HFF-Myc (cell line): Measurements from ENCODE around the gene CD200R1L.

ENCODE experiments used
- DNase-seq: peaks from one replicate; pipeline ENCODE4 v3.0.0-alpha.2; 2011; ENCODE audit warnings: low read depth; ENCODE audit errors: extremely low read depth
- H3K4me3 ChIP-seq: replicated peaks from 2 replicates; pipeline ENCODE4 v1.5.1; 2011; ENCODE audit warnings: low read depth, mild to moderate bottlenecking, control low read depth, low read length
- TF ChIP-seq, protein P1 (sequence below): IDR thresholded peaks from 2 replicates; pipeline ENCODE4 v1.5.1; 2012; ENCODE audit warnings: mild to moderate bottlenecking, low read depth, low read length, control low read depth; ENCODE audit errors: missing control alignments

Gene CD200R1L

DNA sequence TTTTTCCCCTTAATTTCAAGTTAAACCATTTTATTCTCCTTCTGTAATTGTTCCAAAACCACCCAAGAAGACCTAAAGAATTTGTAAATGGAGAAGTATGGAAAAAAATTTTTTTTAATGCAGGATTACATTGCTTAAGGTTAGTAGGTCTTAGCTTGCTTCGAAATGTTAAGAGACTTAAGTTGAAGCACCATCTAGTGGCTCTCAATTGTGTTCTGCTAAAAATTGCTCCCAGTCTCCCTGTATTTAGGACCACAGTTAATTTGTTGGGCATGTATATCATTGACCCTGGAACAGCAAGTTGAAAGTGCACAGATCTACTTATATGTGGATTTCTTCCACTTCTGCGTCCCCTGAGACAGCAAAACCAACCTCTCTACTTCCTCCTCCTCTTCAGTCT lies 32.4 kb downstream of the CD200R1L start:
- DNase-seq, result peak; percentile 50
- TF ChIP-seq, protein P1, sequence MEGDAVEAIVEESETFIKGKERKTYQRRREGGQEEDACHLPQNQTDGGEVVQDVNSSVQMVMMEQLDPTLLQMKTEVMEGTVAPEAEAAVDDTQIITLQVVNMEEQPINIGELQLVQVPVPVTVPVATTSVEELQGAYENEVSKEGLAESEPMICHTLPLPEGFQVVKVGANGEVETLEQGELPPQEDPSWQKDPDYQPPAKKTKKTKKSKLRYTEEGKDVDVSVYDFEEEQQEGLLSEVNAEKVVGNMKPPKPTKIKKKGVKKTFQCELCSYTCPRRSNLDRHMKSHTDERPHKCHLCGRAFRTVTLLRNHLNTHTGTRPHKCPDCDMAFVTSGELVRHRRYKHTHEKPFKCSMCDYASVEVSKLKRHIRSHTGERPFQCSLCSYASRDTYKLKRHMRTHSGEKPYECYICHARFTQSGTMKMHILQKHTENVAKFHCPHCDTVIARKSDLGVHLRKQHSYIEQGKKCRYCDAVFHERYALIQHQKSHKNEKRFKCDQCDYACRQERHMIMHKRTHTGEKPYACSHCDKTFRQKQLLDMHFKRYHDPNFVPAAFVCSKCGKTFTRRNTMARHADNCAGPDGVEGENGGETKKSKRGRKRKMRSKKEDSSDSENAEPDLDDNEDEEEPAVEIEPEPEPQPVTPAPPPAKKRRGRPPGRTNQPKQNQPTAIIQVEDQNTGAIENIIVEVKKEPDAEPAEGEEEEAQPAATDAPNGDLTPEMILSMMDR, result peak; percentile 43
- H3K4me3 ChIP-seq, result no peak overlapping the region

DNA sequence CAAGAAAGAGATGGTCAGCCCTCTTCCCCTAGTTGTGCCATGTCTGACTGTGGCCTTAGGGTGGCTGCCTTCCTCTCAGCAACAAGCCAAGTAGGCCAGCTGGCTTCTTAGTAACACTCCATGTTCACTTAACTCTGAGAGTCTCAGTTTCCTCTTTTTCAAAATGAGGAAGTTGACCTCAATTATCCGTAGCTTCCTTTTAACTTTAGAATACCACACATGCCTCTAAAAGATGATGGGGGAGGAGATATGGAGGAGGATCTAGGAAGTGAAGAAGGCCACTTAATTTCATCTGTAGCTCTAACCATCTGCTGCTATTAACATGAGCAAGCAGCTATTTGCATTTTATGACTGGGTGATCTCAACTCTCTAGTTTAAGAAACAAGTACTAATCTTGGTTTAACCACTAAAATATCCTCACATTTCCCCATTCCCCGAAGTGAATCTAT lies 32.9 kb downstream of the CD200R1L start:
- DNase-seq, result no peak
- TF ChIP-seq, protein P1, result no peak
- H3K4me3 ChIP-seq, result no peak overlapping the region

DNA sequence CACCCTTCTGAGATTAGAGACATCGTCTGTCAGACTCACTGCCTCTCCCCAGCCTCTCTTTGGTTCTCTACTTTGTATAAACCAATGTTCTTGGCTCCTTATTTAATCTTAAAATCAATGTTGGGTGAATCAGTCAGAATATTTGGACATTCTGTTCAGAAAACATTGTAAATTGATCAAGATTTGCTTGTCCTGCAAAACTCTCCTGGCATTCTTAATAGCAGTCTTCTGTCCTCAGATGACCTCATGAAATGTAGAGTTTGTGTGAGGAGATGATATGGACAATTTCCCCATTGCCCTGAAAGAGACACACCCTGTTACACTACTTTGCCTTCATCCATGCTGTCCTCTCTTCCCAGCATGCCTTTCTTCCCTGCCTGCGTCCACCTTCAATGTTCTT lies 33.6 kb downstream of the CD200R1L start:
- no peak for DNase-seq
- H3K4me3 ChIP-seq, result no peak overlapping the region

DNA sequence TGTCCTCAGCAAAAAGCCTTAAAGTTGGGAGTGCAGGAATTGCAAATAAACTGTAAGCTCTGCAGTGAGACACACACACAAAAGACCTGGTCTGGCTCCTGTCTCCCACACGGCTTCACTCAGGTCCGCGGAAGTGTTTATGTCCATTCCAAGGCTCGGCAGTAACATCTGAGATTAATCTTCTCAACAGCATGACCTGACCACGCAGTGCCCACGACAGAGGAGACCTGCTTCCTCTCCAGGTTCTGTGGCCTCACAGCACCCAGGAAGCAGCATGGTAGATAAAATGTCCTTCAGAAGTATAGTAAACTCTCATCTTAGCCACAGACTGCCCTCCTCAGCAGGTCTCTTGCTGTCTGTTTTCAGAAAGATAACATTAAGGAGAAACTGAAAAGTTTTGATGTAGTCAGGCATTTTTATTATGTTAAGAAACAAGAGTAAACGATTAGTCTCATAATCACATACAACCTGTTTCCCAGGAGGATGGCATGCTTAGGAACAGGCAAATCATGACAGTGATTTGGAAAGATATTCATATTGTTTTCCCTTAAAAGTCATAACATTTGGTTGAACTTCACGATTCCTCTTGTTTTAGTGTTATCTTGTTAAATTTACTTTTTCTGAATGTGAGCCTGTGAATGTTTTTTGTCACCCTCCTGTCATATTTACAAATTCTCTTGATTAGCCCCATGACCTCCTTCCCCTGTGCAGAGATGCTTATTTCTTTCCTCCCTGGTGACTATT lies 34.6 kb downstream of the CD200R1L start:
- no peak for DNase-seq

More for the DNA sequence above, 33.6 kb downstream of the CD200R1L start:
- TF ChIP-seq, protein P1, result no peak

DNA sequence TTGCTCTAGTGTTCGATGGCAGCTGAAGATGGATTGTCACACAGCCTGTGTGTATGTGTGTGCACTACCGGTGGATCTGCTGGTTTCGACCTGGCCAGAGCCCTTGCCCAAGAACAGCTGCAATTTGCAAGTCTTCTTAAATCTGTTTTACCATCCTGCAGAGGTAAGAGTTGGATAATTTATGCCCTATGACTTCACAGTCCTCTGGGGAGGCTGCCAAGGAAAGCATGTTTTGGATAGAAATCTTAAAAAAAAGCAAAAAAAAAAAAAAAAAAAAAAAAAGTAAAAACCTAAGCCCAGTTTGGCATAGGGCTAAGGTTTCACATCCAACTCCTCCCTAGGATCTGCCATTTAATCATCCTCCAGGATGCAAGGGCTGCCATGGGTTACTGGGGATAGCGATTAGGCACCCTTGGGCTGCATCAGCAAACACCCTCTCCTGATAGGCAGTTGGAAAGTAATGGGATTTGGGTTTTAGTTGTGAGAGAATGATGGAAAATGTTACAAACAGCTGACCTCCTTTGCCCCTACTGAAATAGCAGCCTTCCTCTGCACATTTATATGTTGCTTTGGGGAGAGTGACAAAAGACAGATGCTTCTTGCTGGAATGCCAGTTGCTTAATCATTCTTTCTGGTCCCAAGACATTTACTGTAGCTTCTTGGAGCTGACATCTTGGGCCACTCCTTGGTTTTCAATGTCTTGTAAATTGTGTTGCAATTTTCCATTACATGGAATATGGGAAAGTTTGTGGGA lies 35.4 kb downstream of the CD200R1L start:
- no peak overlapping the region for H3K4me3 ChIP-seq
- DNase-seq, result peak; percentile 44
- TF ChIP-seq, protein P1, result no peak

More for the DNA sequence above, 34.6 kb downstream of the CD200R1L start:
- TF ChIP-seq, protein P1, result no peak
- no peak overlapping the region for H3K4me3 ChIP-seq

DNA sequence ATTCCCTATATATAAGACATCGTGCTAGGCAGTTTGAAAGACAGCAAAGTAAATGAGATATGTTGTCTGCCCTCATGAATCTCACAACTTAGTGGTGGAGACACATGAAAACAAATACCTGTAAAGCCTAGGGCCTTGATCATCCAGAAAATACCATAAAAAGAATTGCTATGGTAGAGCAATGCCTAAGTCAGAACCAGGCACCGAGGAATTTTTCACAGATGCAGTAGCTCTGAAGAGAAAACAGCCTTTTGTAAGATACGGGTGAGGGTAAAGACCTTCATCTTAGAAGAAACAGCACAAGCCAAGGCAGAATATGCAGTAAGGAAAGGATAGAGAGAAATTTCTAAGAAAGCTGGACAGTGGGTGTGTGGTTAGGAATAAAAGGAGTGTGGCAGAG lies 36.1 kb downstream of the CD200R1L start:
- no peak for DNase-seq
- TF ChIP-seq, protein P1, result no peak
- H3K4me3 ChIP-seq, result no peak overlapping the region
